ENCODE measurements around the gene MUC2.

- no peak for TF ChIP-seq CTCF (conservative IDR thresholded peaks at IDR 0.05; ENCODE audit: low read depth, low read length)
- TF ChIP-seq POLR2A (IDR thresholded peaks at IDR 0.05; ENCODE audit: low read depth, low read length), result no peak
- TF ChIP-seq RCOR1 (IDR thresholded peaks at IDR 0.05; ENCODE audit: insufficient replicate concordance, low read length), result no peak
- no peak for TF ChIP-seq FOS (IDR thresholded peaks at IDR 0.05; ENCODE audit: low read depth, low read length)
- TF ChIP-seq MAZ (IDR thresholded peaks at IDR 0.05; ENCODE audit: borderline replicate concordance, low read depth, low read length), result no peak
- TF ChIP-seq RAD21 (IDR thresholded peaks at IDR 0.05; ENCODE audit: low read length), result no peak
- no peak for TF ChIP-seq USF2 (IDR thresholded peaks at IDR 0.05; ENCODE audit: low read depth, low read length)
- TF ChIP-seq CHD1 (IDR thresholded peaks at IDR 0.05; ENCODE audit: low read depth, low read length), result no peak
- TF ChIP-seq BHLHE40 (IDR thresholded peaks at IDR 0.05; ENCODE audit: low read depth, low read length), result no peak
- no peak for TF ChIP-seq MXI1 (IDR thresholded peaks at IDR 0.05; ENCODE audit: borderline replicate concordance, low read depth, low read length)
- no peak for TF ChIP-seq CEBPB (IDR thresholded peaks at IDR 0.05; ENCODE audit: low read depth, low read length)
Measured at GRCh38 chr11:1107316-1108245, 32.9 kb downstream of the MUC2 start.

Data from IMR-90 (cell line).